VCaP (cell line): Measurements from ENCODE around the gene GAD2.

Source experiments
- H3K27ac ChIP-seq: fragments of 450-650 bp; 2 replicates; pipeline ENCODE4 v1.5.1; 2017
- CTCF ChIP-seq: fragments of 450-650 bp; conservative IDR thresholded peaks from 2 replicates; pipeline ENCODE4 v1.5.1; 2017; ENCODE audit warnings: mild to moderate bottlenecking, moderate library complexity

The GAD2 gene

GRCh38 chr10:26318672-26319071 lies 102.1 kb downstream of the GAD2 start:
- no peak overlapping the region for H3K27ac ChIP-seq
- no peak for TF ChIP-seq CTCF

GRCh38 chr10:26323219-26323618 lies 106.6 kb downstream of the GAD2 start:
- no peak for TF ChIP-seq CTCF
- H3K27ac ChIP-seq: no peak overlapping the region

GRCh38 chr10:26326851-26327250 lies 110.3 kb downstream of the GAD2 start:
- TF ChIP-seq CTCF: no peak
- no peak overlapping the region for H3K27ac ChIP-seq

- TF ChIP-seq CTCF: no peak
- no peak overlapping the region for H3K27ac ChIP-seq
Measured at GRCh38 chr10:26327811-26328210, 111.2 kb downstream of the GAD2 start.

GRCh38 chr10:26331371-26331770 lies 114.8 kb downstream of the GAD2 start:
- H3K27ac ChIP-seq: no peak overlapping the region
- TF ChIP-seq CTCF: no peak

GRCh38 chr10:26334232-26334931 lies 117.8 kb downstream of the GAD2 start:
- TF ChIP-seq CTCF: no peak
- no peak overlapping the region for H3K27ac ChIP-seq

GRCh38 chr10:26334932-26335573 lies 118.5 kb downstream of the GAD2 start:
- peak; percentile 77 for TF ChIP-seq CTCF
- H3K27ac ChIP-seq: no peak overlapping the region
